ENCODE results near the gene PSME1.
A peak's percentile ranks its signal among the peaks of the same experiment; 100 is the strongest.

The PSME1 gene

GRCh38 chr14:24144451-24144850 is 8.5 kb downstream of the PSME1 start:
- Mint-ChIP-seq H3K27me3 (no peaks in the 10 kb centered on the region), H3K36me3 (peaks cover 43 to 52% of the 10 kb centered on the region in 2 donors), H3K4me3 (no peak overlapping the region), H3K4me1 (peaks cover 43 to 77% of the 10 kb centered on the region in 2 donors), H3K9me3 (no peaks in the 10 kb centered on the region), H3K27ac (no peak overlapping the region)
- DNase-seq, result no peak
- no peak for ATAC-seq (replicated peaks)

GRCh38 chr14:24145219-24145618 is 9.2 kb downstream of the PSME1 start:
- Mint-ChIP-seq H3K36me3 (peaks cover 43 to 53% of the 10 kb centered on the region in 2 donors), H3K27ac (peak overlapping the region; percentile 97), H3K4me3 (peak overlapping the region; percentile 96 to 97), H3K27me3 (no peaks in the 10 kb centered on the region), H3K9me3 (no peaks in the 10 kb centered on the region), H3K4me1 (peaks cover 44 to 75% of the 10 kb centered on the region in 2 donors)
- DNase-seq (no peak), ATAC-seq (replicated peaks) (no peak)

- ATAC-seq (replicated peaks) (no peak), DNase-seq (no peak)
- H3K4me1 Mint-ChIP-seq, result peaks cover 44 to 76% of the 10 kb centered on the region in 2 donors
- H3K27me3 Mint-ChIP-seq, result no peaks in the 10 kb centered on the region
- H3K9me3 Mint-ChIP-seq, result no peaks in the 10 kb centered on the region
- peak overlapping the region; percentile 97 for H3K27ac Mint-ChIP-seq
- H3K36me3 Mint-ChIP-seq, result peaks cover 49 to 56% of the 10 kb centered on the region in 2 donors
- peak overlapping the region; percentile 96 to 97 for H3K4me3 Mint-ChIP-seq
Measured at GRCh38 chr14:24145690-24146452, 9.9 kb downstream of the PSME1 start.

- peak; percentile 79 to 80 for ATAC-seq (replicated peaks)
- peak; percentile 97 for DNase-seq
- Mint-ChIP-seq H3K27ac (peak within 1 kb of the TSS; percentile 97), H3K4me1 (peaks cover 45 to 76% of the 10 kb centered on the region in 2 donors), H3K9me3 (no peaks in the 10 kb centered on the region), H3K36me3 (peaks cover 54 to 59% of the 10 kb centered on the region in 2 donors), H3K27me3 (no peaks in the 10 kb centered on the region), H3K4me3 (peak within 1 kb of the TSS; percentile 96 to 97)
Measured at GRCh38 chr14:24146453-24146977, 10.5 kb downstream of the PSME1 start, which contains the start of gene PSME2. Gene PSME2 (minus strand): TSS chr14:24146610. CDS start chr14:24146581, 29 bp downstream.

- Mint-ChIP-seq H3K4me3 (peak within 1 kb of the TSS; percentile 96 to 97), H3K36me3 (peaks cover 57 to 62% of the 10 kb centered on the region in 2 donors), H3K27me3 (no peaks in the 10 kb centered on the region), H3K4me1 (peaks cover 40 to 72% of the 10 kb centered on the region in 2 donors), H3K9me3 (no peaks in the 10 kb centered on the region), H3K27ac (peak within 1 kb of the TSS; percentile 97)
- peak; percentile 87 to 88 for ATAC-seq (replicated peaks)
- DNase-seq, result peak; percentile 96
Measured at GRCh38 chr14:24146978-24147760, 11.2 kb downstream of the PSME1 start, which contains the start of gene RNF31. Gene RNF31 (plus strand): TSS chr14:24147498. CDS start chr14:24147699, 201 bp downstream.

- Mint-ChIP-seq H3K27ac (peak overlapping the region; percentile 56), H3K27me3 (no peaks in the 10 kb centered on the region), H3K9me3 (no peaks in the 10 kb centered on the region), H3K4me1 (peaks cover 38 to 65% of the 10 kb centered on the region in 2 donors), H3K4me3 (peak overlapping the region; percentile 96 to 97), H3K36me3 (peaks cover 54 to 58% of the 10 kb centered on the region in 2 donors)
- no peak for DNase-seq
- no peak for ATAC-seq (replicated peaks)
Measured at GRCh38 chr14:24147761-24148428, 11.9 kb downstream of the PSME1 start.

- Mint-ChIP-seq H3K36me3 (peaks cover 43 to 44% of the 10 kb centered on the region in 2 donors), H3K27me3 (no peaks in the 10 kb centered on the region), H3K27ac (no peak overlapping the region), H3K4me1 (peaks cover 28 to 49% of the 10 kb centered on the region in 2 donors), H3K9me3 (no peaks in the 10 kb centered on the region), H3K4me3 (peak overlapping the region; percentile 6 to 31)
- no peak for ATAC-seq (replicated peaks)
- DNase-seq, result no peak
Measured at GRCh38 chr14:24149302-24149969, 13.4 kb downstream of the PSME1 start.

- H3K36me3 Mint-ChIP-seq, result peaks cover 41 to 42% of the 10 kb centered on the region in 2 donors
- H3K4me3 Mint-ChIP-seq, result no peak overlapping the region
- H3K9me3 Mint-ChIP-seq, result no peaks in the 10 kb centered on the region
- peaks cover 24 to 43% of the 10 kb centered on the region in 2 donors for H3K4me1 Mint-ChIP-seq
- H3K27me3 Mint-ChIP-seq, result no peaks in the 10 kb centered on the region
- ATAC-seq (replicated peaks) (no peak), DNase-seq (no peak)
- H3K27ac Mint-ChIP-seq, result no peak overlapping the region
Measured at GRCh38 chr14:24150061-24150460, 14.1 kb downstream of the PSME1 start.

GRCh38 chr14:24150567-24150966 is 14.6 kb downstream of the PSME1 start:
- no peaks in the 10 kb centered on the region for H3K27me3 Mint-ChIP-seq
- H3K9me3 Mint-ChIP-seq, result no peaks in the 10 kb centered on the region
- peaks cover 40 to 41% of the 10 kb centered on the region in 2 donors for H3K36me3 Mint-ChIP-seq
- H3K4me1 Mint-ChIP-seq, result peaks cover 19 to 38% of the 10 kb centered on the region in 2 donors
- peak overlapping the region; percentile 51 for H3K27ac Mint-ChIP-seq
- no peak overlapping the region for H3K4me3 Mint-ChIP-seq
- DNase-seq, result no peak
- no peak for ATAC-seq (replicated peaks)

GRCh38 chr14:24150993-24151392 is 15.0 kb downstream of the PSME1 start:
- ATAC-seq (replicated peaks) (no peak), DNase-seq (no peak)
- peaks cover 18 to 34% of the 10 kb centered on the region in 2 donors for H3K4me1 Mint-ChIP-seq
- H3K4me3 Mint-ChIP-seq, result no peak overlapping the region
- no peak overlapping the region for H3K27ac Mint-ChIP-seq
- no peaks in the 10 kb centered on the region for H3K9me3 Mint-ChIP-seq
- H3K36me3 Mint-ChIP-seq, result peaks cover 41% of the 10 kb centered on the region in 2 donors
- H3K27me3 Mint-ChIP-seq, result no peaks in the 10 kb centered on the region

GRCh38 chr14:24151404-24152080 is 15.5 kb downstream of the PSME1 start:
- no peaks in the 10 kb centered on the region for H3K27me3 Mint-ChIP-seq
- H3K27ac Mint-ChIP-seq, result no peak overlapping the region
- DNase-seq, result no peak
- peaks cover 18 to 30% of the 10 kb centered on the region in 2 donors for H3K4me1 Mint-ChIP-seq
- ATAC-seq (replicated peaks), result no peak
- H3K9me3 Mint-ChIP-seq, result no peaks in the 10 kb centered on the region
- peaks cover 38 to 39% of the 10 kb centered on the region in 2 donors for H3K36me3 Mint-ChIP-seq
- H3K4me3 Mint-ChIP-seq, result no peak overlapping the region

- DNase-seq (no peak), ATAC-seq (replicated peaks) (no peak)
- H3K36me3 Mint-ChIP-seq, result peaks cover 44 to 48% of the 10 kb centered on the region in 2 donors
- H3K27ac Mint-ChIP-seq, result no peak overlapping the region
- no peaks in the 10 kb centered on the region for H3K27me3 Mint-ChIP-seq
- H3K9me3 Mint-ChIP-seq, result no peaks in the 10 kb centered on the region
- no peak overlapping the region for H3K4me3 Mint-ChIP-seq
- H3K4me1 Mint-ChIP-seq, result peaks cover 12 to 15% of the 10 kb centered on the region in 2 donors
Measured at GRCh38 chr14:24155100-24155499, 19.1 kb downstream of the PSME1 start.

- no peak overlapping the region for H3K4me3 Mint-ChIP-seq
- peaks cover 15 to 20% of the 10 kb centered on the region in 2 donors for H3K4me1 Mint-ChIP-seq
- DNase-seq (no peak), ATAC-seq (replicated peaks) (no peak)
- H3K27ac Mint-ChIP-seq, result peak overlapping the region; percentile 7
- H3K9me3 Mint-ChIP-seq, result no peaks in the 10 kb centered on the region
- H3K27me3 Mint-ChIP-seq, result no peaks in the 10 kb centered on the region
- peaks cover 45 to 50% of the 10 kb centered on the region in 2 donors for H3K36me3 Mint-ChIP-seq
Measured at GRCh38 chr14:24156840-24157239, 20.8 kb downstream of the PSME1 start.

Data from stimulated activated naive B cell treated with anti-CD40 and anti-IgM and Interleukin-4, amounts not matched to agents 10 μg/mL and 1 μg/mL and 100 μg/mL, for 72 hours (primary cell).